SU-DHL-6 (cell line): ENCODE results near the gene PSTPIP1.

Source experiments
- EZH2phosphoT487 ChIP-seq: fragments of 200-600 bp; sonication (generic), shearing (Covaris generic); conservative IDR thresholded peaks from 2 replicates; pipeline ENCODE4 v1.6.1; 2018; ENCODE audit warnings: mild to moderate bottlenecking, antibody characterized with exemption, low read length, moderate library complexity, mixed read lengths
- TF ChIP-seq, protein P1 (sequence below): fragments of 200-600 bp; sonication (generic); IDR thresholded peaks from one replicate; pipeline ENCODE4 v1.5.1; 2017; ENCODE audit warnings: antibody characterized with exemption, mild to moderate bottlenecking, low read length, moderate library complexity; ENCODE audit not compliant: insufficient read depth, poor library complexity, severe bottlenecking

DNA sequence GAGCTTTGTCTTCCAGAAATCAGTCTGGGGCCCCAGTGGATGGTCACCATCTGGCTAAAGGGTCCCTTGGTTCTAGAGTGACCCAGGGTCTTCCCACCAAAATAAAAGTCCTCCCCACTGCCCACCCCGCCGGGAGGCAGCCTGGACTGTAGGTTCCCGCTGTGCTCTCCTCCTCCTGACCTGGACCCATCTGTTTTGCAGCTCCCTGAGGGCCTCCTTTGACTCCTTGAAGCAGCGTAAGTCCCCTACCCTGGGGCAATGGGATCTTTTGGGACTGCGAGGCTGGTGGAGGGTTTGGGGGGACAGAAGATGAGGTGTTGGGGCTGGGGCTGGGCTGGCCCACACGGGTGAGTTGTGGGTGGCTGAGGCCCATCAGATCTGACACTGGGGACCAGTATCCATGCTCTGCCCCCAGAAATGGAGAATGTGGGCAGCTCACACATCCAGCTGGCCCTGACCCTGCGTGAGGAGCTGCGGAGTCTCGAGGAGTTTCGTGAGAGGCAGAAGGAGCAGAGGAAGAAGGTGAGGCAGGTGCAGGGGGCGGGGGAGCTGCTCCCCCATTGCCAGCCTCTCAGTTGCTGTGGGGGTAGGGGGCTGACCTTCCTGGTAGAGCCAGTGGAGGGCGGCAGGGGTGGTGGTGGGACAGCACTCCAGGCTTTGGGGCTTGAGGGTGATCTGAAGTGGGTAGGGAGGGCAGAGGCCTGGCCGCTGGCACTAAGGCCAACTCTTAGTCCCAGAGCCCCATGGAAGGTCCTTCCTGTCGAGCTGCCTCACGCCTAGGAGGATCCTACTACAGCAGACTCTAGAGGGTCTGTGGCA lies 30.4 kb downstream of the PSTPIP1 start:
- TF ChIP-seq, protein P1, sequence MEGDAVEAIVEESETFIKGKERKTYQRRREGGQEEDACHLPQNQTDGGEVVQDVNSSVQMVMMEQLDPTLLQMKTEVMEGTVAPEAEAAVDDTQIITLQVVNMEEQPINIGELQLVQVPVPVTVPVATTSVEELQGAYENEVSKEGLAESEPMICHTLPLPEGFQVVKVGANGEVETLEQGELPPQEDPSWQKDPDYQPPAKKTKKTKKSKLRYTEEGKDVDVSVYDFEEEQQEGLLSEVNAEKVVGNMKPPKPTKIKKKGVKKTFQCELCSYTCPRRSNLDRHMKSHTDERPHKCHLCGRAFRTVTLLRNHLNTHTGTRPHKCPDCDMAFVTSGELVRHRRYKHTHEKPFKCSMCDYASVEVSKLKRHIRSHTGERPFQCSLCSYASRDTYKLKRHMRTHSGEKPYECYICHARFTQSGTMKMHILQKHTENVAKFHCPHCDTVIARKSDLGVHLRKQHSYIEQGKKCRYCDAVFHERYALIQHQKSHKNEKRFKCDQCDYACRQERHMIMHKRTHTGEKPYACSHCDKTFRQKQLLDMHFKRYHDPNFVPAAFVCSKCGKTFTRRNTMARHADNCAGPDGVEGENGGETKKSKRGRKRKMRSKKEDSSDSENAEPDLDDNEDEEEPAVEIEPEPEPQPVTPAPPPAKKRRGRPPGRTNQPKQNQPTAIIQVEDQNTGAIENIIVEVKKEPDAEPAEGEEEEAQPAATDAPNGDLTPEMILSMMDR, result no peak
- TF ChIP-seq EZH2phosphoT487, result no peak
